SK-N-SH (cell line): ENCODE results near the gene IFITM5.

Experiments used
- POLR2AphosphoS5 ChIP-seq: IDR thresholded peaks from 2 replicates; pipeline ENCODE4 v1.6.1; 2012; ENCODE audit warnings: low read depth, low read length
- REST ChIP-seq: IDR thresholded peaks from 2 replicates; pipeline ENCODE4 v1.6.1; 2012; ENCODE audit warnings: mild to moderate bottlenecking, low read depth, low read length, moderate library complexity
- SIN3A ChIP-seq: IDR thresholded peaks from 2 replicates; pipeline ENCODE4 v1.6.1; 2012; ENCODE audit warnings: low read depth, mild to moderate bottlenecking, low read length, moderate library complexity, borderline replicate concordance
- USF1 ChIP-seq: IDR thresholded peaks from 2 replicates; pipeline ENCODE4 v1.4.0; 2012; ENCODE audit warnings: low read depth, borderline replicate concordance

GRCh38 chr11:304915-305843 is 5.9 kb upstream of the IFITM5 start:
- TF ChIP-seq USF1 (no peak), SIN3A (no peak), REST (no peak), POLR2AphosphoS5 (no peak)
